Naive B cell (primary cell): ENCODE measurements around the gene NRBP1. TPM values are rescaled to one million over a fixed set of nuclear protein-coding genes. Genes with fewer than 3 reads are reported as not detected.

ENCODE experiments used
- ATAC-seq, 2 donors: fragments of 150-1000 bp; cut with Tn5 transposase; 2 replicates each; pipeline ENCODE4 v1.10.0; 2021; ENCODE audit warnings: low read depth in 2 of 2, mild to moderate bottlenecking in 2 of 2, moderate library complexity in 2 of 2
- DNase-seq: peaks from one replicate; pipeline ENCODE4 v3.0.0; 2022
- H3K27ac Mint-ChIP-seq, 6 donors: one replicate each; pipeline ENCODE4 v1.8.0; 2020 to 2022; ENCODE audit warnings: mild to moderate bottlenecking in 6 of 6, mixed read lengths in 6 of 6, moderate library complexity in 5 of 6, inconsistent platforms in 2 of 6
- H3K27me3 Mint-ChIP-seq, 3 donors: one replicate each; pipeline ENCODE4 v1.8.0; 2021 to 2022; ENCODE audit warnings: mixed read lengths in 3 of 3, mild to moderate bottlenecking in 1 of 3
- H3K36me3 Mint-ChIP-seq, 2 donors: one replicate each; pipeline ENCODE4 v1.8.0; 2020 to 2022; ENCODE audit warnings: mixed read lengths in 2 of 2, inconsistent platforms in 1 of 2, mild to moderate bottlenecking in 1 of 2
- H3K4me1 Mint-ChIP-seq, 3 donors: one replicate each; pipeline ENCODE4 v1.8.0; 2020 to 2022; ENCODE audit warnings: mixed read lengths in 3 of 3, inconsistent platforms in 1 of 3, mild to moderate bottlenecking in 1 of 3, moderate library complexity in 1 of 3
- H3K4me3 Mint-ChIP-seq, 8 donors: one replicate each; pipeline ENCODE4 v1.8.0; 2020 to 2022; ENCODE audit warnings: mild to moderate bottlenecking in 8 of 8, mixed read lengths in 8 of 8, moderate library complexity in 8 of 8, inconsistent platforms in 2 of 8
- H3K9me3 Mint-ChIP-seq, 7 donors: one replicate each; pipeline ENCODE4 v1.8.0; 2020 to 2022; ENCODE audit warnings: mixed read lengths in 7 of 7, mild to moderate bottlenecking in 5 of 7, inconsistent platforms in 2 of 7, moderate library complexity in 1 of 7
- polyA plus RNA-seq, 6 donors: library from polyadenylated mRNA; unstranded; fragments of 300-500 nt; fragmentation: Illumina TruSeq; gene quantifications; one replicate each; pipeline ENCODE4 v1.2.3, GENCODE V29; 2021; ENCODE audit warnings: low read depth in 6 of 6

NRBP1 gene
- polyA plus RNA-seq = 10 to 100 TPM; 45.3 to 76.5 (median 59.4) TPM

DNA sequence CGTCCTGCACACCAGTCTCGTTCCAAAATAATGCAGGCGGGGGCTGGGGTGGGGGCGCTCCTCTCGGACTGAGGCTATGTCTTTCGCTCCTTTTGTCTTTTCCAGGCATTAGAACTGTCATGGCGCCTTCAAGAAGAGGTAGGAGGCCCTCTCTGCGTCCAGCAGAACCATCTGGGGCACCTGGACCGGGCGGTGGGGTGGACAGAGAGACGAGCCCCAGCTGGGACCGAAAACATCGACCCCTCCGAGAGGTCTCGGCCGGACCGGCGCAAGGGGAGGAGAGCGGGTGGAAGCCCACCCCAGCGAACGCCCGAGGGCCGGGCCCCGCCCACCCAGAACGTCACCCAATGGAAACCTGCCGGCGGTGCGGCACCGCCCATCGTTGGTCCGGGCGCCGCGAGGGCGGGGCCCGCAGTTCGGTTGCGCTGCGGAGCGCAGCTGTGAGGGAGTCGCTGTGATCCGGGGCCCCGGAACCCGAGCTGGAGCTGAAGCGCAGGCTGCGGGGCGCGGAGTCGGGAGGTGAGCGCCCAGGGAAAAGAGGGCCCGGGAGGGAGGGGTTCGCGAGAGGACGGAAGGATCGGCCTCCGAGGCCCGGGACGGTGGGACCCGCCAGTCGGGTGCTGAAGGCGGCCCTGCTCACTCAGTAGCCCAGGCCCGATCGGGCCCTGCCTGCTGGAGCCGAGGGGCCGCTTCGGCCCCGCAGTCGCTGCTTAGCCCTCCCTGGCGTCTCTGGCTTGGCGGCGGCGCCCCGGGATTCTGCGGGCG lies at the start of gene NRBP1:
Gene NRBP1, plus strand, starts transcription at position 419 of the 765 bp plus-strand sequence. CDS start 4,643 bp downstream, outside the sequence.
- H3K27me3 Mint-ChIP-seq = no peaks in the 10 kb centered on the region
- H3K36me3 Mint-ChIP-seq = peaks cover 3 to 6% of the 10 kb centered on the region in 2 donors
- DNase-seq (peak; percentile 90), ATAC-seq (peak; percentile 92)
- no peaks in the 10 kb centered on the region for H3K9me3 Mint-ChIP-seq
- peak within 1 kb of the TSS; percentile 92 to 99 (median 98) for H3K27ac Mint-ChIP-seq
- peaks cover 22 to 42% (median 31%) of the 10 kb centered on the region in 3 donors for H3K4me1 Mint-ChIP-seq
- H3K4me3 Mint-ChIP-seq = peak within 1 kb of the TSS; percentile 92 to 99 (median 98)

DNA sequence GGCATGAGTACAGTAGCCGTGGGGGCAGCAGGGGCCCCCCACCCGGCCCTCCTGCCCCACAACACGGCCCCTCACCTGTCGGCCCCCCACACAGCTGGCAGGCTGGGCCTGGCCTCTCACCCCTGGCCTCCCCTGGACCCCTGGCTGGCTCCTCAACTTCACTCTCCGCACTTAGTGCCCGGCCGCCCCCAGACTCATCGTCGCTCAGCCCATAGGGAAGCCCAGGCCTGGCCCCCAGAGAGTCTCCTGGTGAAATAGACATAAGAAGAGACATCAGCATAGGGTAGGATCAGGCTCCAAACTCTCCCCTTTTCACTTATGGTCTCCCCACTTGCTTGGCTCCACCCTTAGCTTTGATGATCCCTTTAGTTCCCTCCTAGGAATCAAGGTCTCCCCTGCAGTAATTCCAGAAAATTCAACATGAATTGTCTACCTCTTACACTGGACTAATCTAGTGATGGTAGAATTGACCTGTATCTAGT lies 49.6 kb upstream of the NRBP1 start:
- H3K36me3 Mint-ChIP-seq = peaks cover under 1 to 12% of the 10 kb centered on the region in 2 donors
- peak overlapping the region in 7 of 8 donors; percentile 3 to 96 (median 79) for H3K4me3 Mint-ChIP-seq
- H3K9me3 Mint-ChIP-seq = no peaks in the 10 kb centered on the region
- no peak for ATAC-seq
- H3K27me3 Mint-ChIP-seq = no peaks in the 10 kb centered on the region
- no peak for DNase-seq
- peak overlapping the region in 4 of 6 donors; percentile 54 to 97 (median 92) for H3K27ac Mint-ChIP-seq
- peaks cover 32 to 50% (median 34%) of the 10 kb centered on the region in 3 donors for H3K4me1 Mint-ChIP-seq

- ATAC-seq = no peak
- H3K4me1 Mint-ChIP-seq = peaks cover 32 to 47% (median 35%) of the 10 kb centered on the region in 3 donors
- DNase-seq = no peak
- H3K36me3 Mint-ChIP-seq = peaks cover 6 to 17% of the 10 kb centered on the region in 2 donors
- no peaks in the 10 kb centered on the region for H3K27me3 Mint-ChIP-seq
- H3K27ac Mint-ChIP-seq = peak overlapping the region; percentile 90 to 97 (median 92)
- H3K4me3 Mint-ChIP-seq = peak overlapping the region; percentile 79 to 96 (median 89)
- H3K9me3 Mint-ChIP-seq = no peaks in the 10 kb centered on the region
These were observed 49.0 kb upstream of the NRBP1 start for GRCh38 chr2:27379383-27379835.

GRCh38 chr2:27379836-27380625 lies 48.4 kb upstream of the NRBP1 start:
- peak overlapping the region; percentile 79 to 96 (median 89) for H3K4me3 Mint-ChIP-seq
- DNase-seq = no peak
- peak overlapping the region; percentile 90 to 97 (median 92) for H3K27ac Mint-ChIP-seq
- H3K9me3 Mint-ChIP-seq = no peaks in the 10 kb centered on the region
- no peak for ATAC-seq
- H3K36me3 Mint-ChIP-seq = peaks cover 11 to 22% of the 10 kb centered on the region in 2 donors
- H3K27me3 Mint-ChIP-seq = no peaks in the 10 kb centered on the region
- peaks cover 26 to 43% (median 30%) of the 10 kb centered on the region in 3 donors for H3K4me1 Mint-ChIP-seq

DNA sequence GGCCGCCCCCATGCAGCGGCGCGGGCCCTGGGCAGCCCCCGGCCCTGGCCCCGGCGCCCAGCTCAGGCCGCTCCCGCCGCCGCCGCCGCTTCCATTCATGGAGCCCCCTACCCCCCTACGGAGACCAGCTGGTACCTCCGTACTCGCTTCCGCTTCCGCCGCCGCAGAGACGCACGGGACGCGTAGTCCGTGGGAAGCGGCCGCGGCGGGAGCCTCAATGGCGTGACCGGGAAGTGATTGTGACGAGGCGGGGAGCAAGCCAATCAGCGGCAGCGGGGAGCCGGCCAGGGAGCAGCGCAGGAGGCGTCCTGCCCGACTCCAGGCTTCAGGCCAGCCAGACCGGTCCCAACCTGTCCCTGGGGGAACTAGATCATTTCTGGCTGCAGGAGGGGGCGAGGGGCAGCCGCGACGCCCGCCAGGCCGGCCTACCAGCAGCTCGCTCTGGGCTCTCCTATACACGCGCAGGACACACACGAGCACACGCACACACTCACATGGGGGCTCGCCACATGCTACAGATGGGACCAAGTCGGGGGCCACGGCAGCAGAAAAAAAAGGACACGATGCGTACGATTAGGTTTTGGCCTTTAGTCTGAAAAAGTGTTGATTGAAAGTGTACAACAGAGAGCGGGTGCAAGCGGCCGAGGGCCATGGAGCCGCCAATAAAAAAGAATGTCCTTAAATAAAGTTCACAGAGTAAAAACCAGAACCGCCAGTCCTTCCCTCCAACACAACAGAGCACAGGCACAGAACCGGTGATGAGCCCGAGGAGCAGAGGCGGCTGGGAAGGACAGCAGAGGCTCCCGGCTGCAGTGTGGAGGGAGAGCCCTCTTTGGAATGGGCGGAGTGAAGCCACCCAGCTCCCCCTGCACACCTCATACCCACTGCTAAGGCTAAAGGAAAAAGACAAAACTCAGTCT lies 47.5 kb upstream of the NRBP1 start, which contains the start of gene ZNF513:
Gene ZNF513, minus strand, starts transcription at position 109 of the 920 bp plus-strand sequence. CDS start 208 bp downstream, outside the sequence.
- Mint-ChIP-seq H3K9me3 (no peaks in the 10 kb centered on the region), H3K27ac (peak within 1 kb of the TSS; percentile 91 to 98 (median 97)), H3K4me1 (peaks cover 26 to 43% (median 34%) of the 10 kb centered on the region in 3 donors), H3K4me3 (peak within 1 kb of the TSS; percentile 79 to 96 (median 90)), H3K36me3 (peaks cover 14 to 31% of the 10 kb centered on the region in 2 donors), H3K27me3 (no peaks in the 10 kb centered on the region)
- peak; percentile 86 for DNase-seq
- ATAC-seq = peak; percentile 99

- Mint-ChIP-seq H3K9me3 (no peaks in the 10 kb centered on the region), H3K4me3 (peak overlapping the region; percentile 79 to 91 (median 84)), H3K27me3 (no peaks in the 10 kb centered on the region), H3K27ac (peak overlapping the region; percentile 89 to 98 (median 96)), H3K36me3 (peaks cover 14 to 28% of the 10 kb centered on the region in 2 donors), H3K4me1 (peaks cover 26 to 42% (median 34%) of the 10 kb centered on the region in 3 donors)
- ATAC-seq (no peak), DNase-seq (no peak)
These were observed 46.8 kb upstream of the NRBP1 start for GRCh38 chr2:27381577-27382181.

DNA sequence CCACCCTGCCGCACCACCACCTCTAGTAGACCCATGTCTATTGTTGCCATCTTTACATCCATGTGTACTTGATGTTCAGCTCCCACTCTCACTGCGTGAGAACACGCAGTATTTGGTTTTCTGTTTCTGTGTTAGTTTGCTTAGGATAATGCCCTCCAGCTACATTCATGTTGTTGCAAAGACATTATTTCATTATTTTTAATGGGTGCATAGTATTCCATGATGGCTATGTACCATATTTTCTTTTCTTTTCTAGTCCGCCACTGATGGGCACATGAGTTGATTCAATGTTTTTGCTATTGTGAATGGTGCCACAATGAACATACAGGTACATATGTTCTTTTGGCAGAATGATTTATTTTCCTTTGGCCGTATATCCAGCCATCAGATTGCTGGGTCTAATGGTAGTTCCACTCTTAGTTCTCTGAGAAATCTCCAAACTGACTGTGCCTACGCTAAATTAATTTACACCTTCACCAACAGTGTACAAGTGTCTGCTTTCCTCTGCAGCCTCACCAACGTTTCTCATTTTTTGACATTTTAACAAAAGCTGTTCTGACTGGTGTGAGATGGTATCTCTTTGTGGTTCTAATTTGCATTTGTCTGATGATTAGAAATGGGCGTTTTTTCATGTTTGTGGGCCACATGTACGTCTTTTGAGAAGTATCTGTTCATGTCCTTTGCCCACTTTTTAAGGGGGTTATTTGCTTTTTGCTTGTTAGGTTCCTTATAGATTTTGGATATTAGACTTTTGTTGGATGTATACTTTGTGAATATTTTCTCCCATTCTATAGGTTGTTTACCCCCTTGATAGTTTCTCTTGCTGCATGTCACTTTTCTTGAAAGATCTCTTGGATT lies 37.4 kb upstream of the NRBP1 start:
- no peak for DNase-seq
- ATAC-seq = no peak
- H3K4me1 Mint-ChIP-seq = peaks cover 12 to 13% (median 13%) of the 10 kb centered on the region in 3 donors
- H3K4me3 Mint-ChIP-seq = no peak overlapping the region
- peak overlapping the region in 1 of 6 donors; percentile 44 for H3K27ac Mint-ChIP-seq
- H3K36me3 Mint-ChIP-seq = peaks cover 5 to 7% of the 10 kb centered on the region in 2 donors
- no peaks in the 10 kb centered on the region for H3K9me3 Mint-ChIP-seq
- H3K27me3 Mint-ChIP-seq = no peaks in the 10 kb centered on the region

GRCh38 chr2:27393225-27393624 lies 35.2 kb upstream of the NRBP1 start:
- no peaks in the 10 kb centered on the region for H3K9me3 Mint-ChIP-seq
- H3K4me1 Mint-ChIP-seq = peaks cover 12 to 23% (median 18%) of the 10 kb centered on the region in 3 donors
- H3K27me3 Mint-ChIP-seq = no peaks in the 10 kb centered on the region
- DNase-seq (no peak), ATAC-seq (no peak)
- no peak overlapping the region for H3K4me3 Mint-ChIP-seq
- H3K27ac Mint-ChIP-seq = no peak overlapping the region
- peaks cover 0 to 5% of the 10 kb centered on the region in 2 donors for H3K36me3 Mint-ChIP-seq

- DNase-seq (no peak), ATAC-seq (no peak)
- Mint-ChIP-seq H3K9me3 (no peaks in the 10 kb centered on the region), H3K4me1 (peaks cover 13 to 47% (median 24%) of the 10 kb centered on the region in 3 donors), H3K27me3 (no peaks in the 10 kb centered on the region), H3K27ac (peak overlapping the region in 2 of 6 donors; percentile 41 to 80), H3K4me3 (no peak overlapping the region), H3K36me3 (no peaks in the 10 kb centered on the region)
These were observed 29.5 kb upstream of the NRBP1 start for GRCh38 chr2:27398962-27399361.

GRCh38 chr2:27400348-27401135 lies 27.9 kb upstream of the NRBP1 start:
- H3K27me3 Mint-ChIP-seq = no peaks in the 10 kb centered on the region
- H3K4me1 Mint-ChIP-seq = peaks cover 13 to 42% (median 24%) of the 10 kb centered on the region in 3 donors
- H3K27ac Mint-ChIP-seq = peak overlapping the region in 5 of 6 donors; percentile 49 to 74 (median 63)
- H3K4me3 Mint-ChIP-seq = no peak overlapping the region
- no peaks in the 10 kb centered on the region for H3K36me3 Mint-ChIP-seq
- DNase-seq = no peak
- no peak for ATAC-seq
- no peaks in the 10 kb centered on the region for H3K9me3 Mint-ChIP-seq
